CD4-positive, alpha-beta memory T cell (primary cell): Measurements from ENCODE around the gene EML3. TPM values are rescaled to one million over a fixed set of nuclear protein-coding genes. Genes with fewer than 3 reads are reported as not detected.

ENCODE experiments used
- CTCF ChIA-PET: fragments of 350-600 bp; sonication (Branson Sonifier 250); formaldehyde crosslinking; loops from one replicate; lab custom pipeline; 2021; ENCODE audit warnings: inconsistent platforms; ENCODE audit not compliant: partially characterized antibody; lab: Charles Lee
- POLR2A ChIA-PET: fragments of 350-600 bp; sonication (Branson Sonifier 250); formaldehyde crosslinking; loops from one replicate; lab custom pipeline; 2021; ENCODE audit not compliant: partially characterized antibody; lab: Charles Lee
- DNase-seq, 5 donors: peaks; one replicate each; pipeline versions ENCODE4 v3.0.0 to v3.0.0-alpha.2; 2020 to 2022; ENCODE audit warnings: mixed read lengths in 1 of 5
- H3K27ac ChIP-seq: one replicate; pipeline ENCODE4 v1.7.0; 2013; ENCODE audit warnings: low read depth, low read length
- H3K27me3 ChIP-seq: 2 replicates; pipeline ENCODE4 v1.7.0; 2013; ENCODE audit warnings: mild to moderate bottlenecking, low read length, moderate library complexity; ENCODE audit not compliant: insufficient read depth
- H3K36me3 ChIP-seq: 2 replicates; pipeline ENCODE4 v1.7.0; 2013; ENCODE audit warnings: mild to moderate bottlenecking, low read length, moderate library complexity; ENCODE audit not compliant: insufficient read depth
- H3K4me1 ChIP-seq: 2 replicates; pipeline ENCODE4 v1.7.0; 2013; ENCODE audit warnings: mild to moderate bottlenecking, low read length, moderate library complexity; ENCODE audit not compliant: insufficient read depth
- H3K4me3 ChIP-seq, 2 donors: one replicate each; pipeline ENCODE4 v1.7.0; 2013; ENCODE audit warnings: low read length in 2 of 2, mild to moderate bottlenecking in 1 of 2
- H3K9me3 ChIP-seq, 2 donors: one replicate each; pipeline ENCODE4 v1.7.0; 2013; ENCODE audit warnings: low read length in 2 of 2, control low read depth in 1 of 2; ENCODE audit not compliant: control insufficient read depth in 1 of 2
- H3K27ac Mint-ChIP-seq, 7 donors: one replicate each; pipeline ENCODE4 v1.8.0; 2020 to 2021; ENCODE audit warnings: mixed read lengths in 7 of 7, mild to moderate bottlenecking in 6 of 7, inconsistent platforms in 3 of 7, moderate library complexity in 3 of 7
- H3K27me3 Mint-ChIP-seq, 2 donors: one replicate each; pipeline ENCODE4 v1.8.0; 2020 to 2021; ENCODE audit warnings: mixed read lengths in 2 of 2
- H3K36me3 Mint-ChIP-seq, 2 donors: one replicate each; pipeline ENCODE4 v1.8.0; 2020 to 2021; ENCODE audit warnings: mixed read lengths in 2 of 2, inconsistent platforms in 1 of 2, mild to moderate bottlenecking in 1 of 2
- H3K4me1 Mint-ChIP-seq, 4 donors: one replicate each; pipeline ENCODE4 v1.8.0; 2020 to 2021; ENCODE audit warnings: mixed read lengths in 4 of 4, mild to moderate bottlenecking in 1 of 4
- H3K4me3 Mint-ChIP-seq, 8 donors: one replicate each; pipeline ENCODE4 v1.8.0; 2020 to 2021; ENCODE audit warnings: mixed read lengths in 8 of 8, mild to moderate bottlenecking in 7 of 8, moderate library complexity in 6 of 8, inconsistent platforms in 3 of 8
- H3K9me3 Mint-ChIP-seq, 8 donors: one replicate each; pipeline ENCODE4 v1.8.0; 2020 to 2021; ENCODE audit warnings: mixed read lengths in 8 of 8, mild to moderate bottlenecking in 5 of 8, inconsistent platforms in 3 of 8, moderate library complexity in 1 of 8
- intact Hi-C: fragments of 100-400 bp; cut with micrococcal nuclease; formaldehyde crosslinking; loops from one replicate; pipeline ENCODE4 v1.15.1; 2023
- polyA plus RNA-seq, 2 donors: library from polyadenylated mRNA; unstranded; fragments of 300-500 nt; fragmentation: Illumina TruSeq; gene quantifications; one replicate each; pipeline ENCODE4 v1.2.3, GENCODE V29; 2021
- total RNA-seq, 2 experiments: library from RNA; stranded (reverse); gene quantifications; one replicate each; pipeline ENCODE4 v1.2.3, GENCODE V29; 2021

The EML3 gene
- total and polyA plus RNA-seq, 4 experiments from 2014 or later = 18.2 to 201 (median 108) TPM

GRCh38 chr11:62575837-62576236, 36.7 kb downstream of the EML3 start:
- no peak for DNase-seq
- no peak overlapping the region for H3K4me3 ChIP-seq
- no peak overlapping the region for H3K27ac ChIP-seq
- peaks cover 34% of the 10 kb centered on the region for H3K4me1 ChIP-seq
- no peaks in the 10 kb centered on the region for H3K9me3 ChIP-seq
- intact Hi-C loops = loop anchor here (2.0 kb wide), 2 partner anchors 37 to 305 kb away; partner anchors contain the start of genes EML3, ROM1 and SLC3A2
- H3K27me3 ChIP-seq = no peaks in the 10 kb centered on the region
- peak overlapping the region in 3 of 7 donors; percentile 27 to 77 (median 60) for H3K27ac Mint-ChIP-seq
- H3K9me3 Mint-ChIP-seq = no peaks in the 10 kb centered on the region
- peaks cover 34 to 59% of the 10 kb centered on the region in 2 donors for H3K36me3 Mint-ChIP-seq
- H3K4me3 Mint-ChIP-seq = peak overlapping the region in 4 of 8 donors; percentile 81 to 98 (median 95)
- peaks cover 42% of the 10 kb centered on the region for H3K36me3 ChIP-seq
- peaks cover 26 to 47% (median 36%) of the 10 kb centered on the region in 4 donors for H3K4me1 Mint-ChIP-seq
- CTCF ChIA-PET = interaction anchor here (1.8 to 2.8 kb wide), 5 partner anchors 12 to 151 kb away, joined by 4 to 15 read pairs (median 7); partner anchors contain the start of gene TUT1
- POLR2A ChIA-PET = interaction anchor here (1.6 to 5.4 kb wide), 5 partner anchors 16 to 265 kb away, joined by 4 to 114 read pairs (median 25); partner anchors contain the start of genes C11orf98, CSKMT, INTS5 and TUT1
- no peaks in the 10 kb centered on the region for H3K27me3 Mint-ChIP-seq

DNA sequence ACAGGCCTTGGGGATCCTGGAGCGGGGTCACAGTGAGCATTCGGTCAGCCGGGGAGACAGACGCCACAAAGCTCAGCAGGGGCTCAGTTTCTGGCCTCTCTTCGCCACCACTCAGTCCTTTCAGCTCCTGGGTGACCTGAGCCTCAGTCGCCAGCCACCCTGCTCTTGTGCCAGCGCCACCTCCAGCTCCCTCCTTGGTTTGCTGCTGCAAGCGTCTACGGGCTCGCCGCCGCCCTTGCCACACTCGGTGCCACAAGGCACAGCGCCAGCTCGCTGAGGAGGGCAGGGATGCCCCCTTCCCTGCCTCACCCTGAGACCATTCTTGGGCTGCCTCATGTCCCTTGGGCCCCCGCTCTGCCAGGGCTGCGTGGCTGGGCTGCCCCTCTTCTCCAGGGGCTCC, 37.4 kb downstream of the EML3 start:
- Histone ChIP-seq H3K27me3 (no peaks in the 10 kb centered on the region), H3K9me3 (no peaks in the 10 kb centered on the region), H3K4me3 (peak overlapping the region in 1 of 2 donors; percentile 89), H3K4me1 (peaks cover 38% of the 10 kb centered on the region), H3K36me3 (peaks cover 47% of the 10 kb centered on the region), H3K27ac (no peak overlapping the region)
- ChIA-PET CTCF (interaction anchor here (0.7 to 2.8 kb wide), 5 partner anchors 13 to 151 kb away, joined by 3 to 15 read pairs (median 7); partner anchors contain the start of genes C11orf98 and TUT1), POLR2A (interaction anchor here (1.6 to 6.6 kb wide), 12 partner anchors 13 to 307 kb away, joined by 7 to 120 read pairs (median 21); partner anchors contain the start of genes AHNAK, C11orf98, CSKMT and INTS5)
- H3K4me3 Mint-ChIP-seq = peak overlapping the region in 7 of 8 donors; percentile 92 to 98 (median 98)
- no peaks in the 10 kb centered on the region for H3K9me3 Mint-ChIP-seq
- peaks cover 29 to 53% (median 40%) of the 10 kb centered on the region in 4 donors for H3K4me1 Mint-ChIP-seq
- no peak for DNase-seq
- peak overlapping the region in 5 of 7 donors; percentile 94 to 98 (median 95) for H3K27ac Mint-ChIP-seq
- H3K27me3 Mint-ChIP-seq = no peaks in the 10 kb centered on the region
- intact Hi-C loops = loop anchor here (2.0 kb wide), 2 partner anchors 38 to 306 kb away; partner anchors contain the start of genes EML3, ROM1 and SLC3A2
- peaks cover 36 to 62% of the 10 kb centered on the region in 2 donors for H3K36me3 Mint-ChIP-seq

- peaks cover 44% of the 10 kb centered on the region for H3K4me1 ChIP-seq
- H3K9me3 ChIP-seq = no peaks in the 10 kb centered on the region
- POLR2A ChIA-PET = interaction anchor here (0.6 to 6.6 kb wide), 45 partner anchors 10 to 1213 kb away, joined by 3 to 120 read pairs (median 5); partner anchors contain the start of genes AHNAK, B3GAT3, C11orf98 and CSKMT
- CTCF ChIA-PET = interaction anchor here (0.6 to 2.8 kb wide), 10 partner anchors 13 to 180 kb away, joined by 3 to 15 read pairs (median 5); partner anchors contain the start of genes C11orf98 and TUT1
- peaks cover 53% of the 10 kb centered on the region for H3K36me3 ChIP-seq
- H3K27ac ChIP-seq = peak overlapping the region; percentile 77
- H3K27me3 Mint-ChIP-seq = no peaks in the 10 kb centered on the region
- H3K27ac Mint-ChIP-seq = peak overlapping the region; percentile 94 to 98 (median 97)
- DNase-seq = no peak
- peaks cover 38 to 68% of the 10 kb centered on the region in 2 donors for H3K36me3 Mint-ChIP-seq
- peak overlapping the region; percentile 89 to 91 for H3K4me3 ChIP-seq
- H3K4me1 Mint-ChIP-seq = peaks cover 32 to 60% (median 45%) of the 10 kb centered on the region in 4 donors
- no peaks in the 10 kb centered on the region for H3K27me3 ChIP-seq
- H3K4me3 Mint-ChIP-seq = peak overlapping the region; percentile 92 to 98 (median 98)
- intact Hi-C loops = loop anchor here (1.0 to 2.0 kb wide), 3 partner anchors 17 to 306 kb away; partner anchors contain the start of genes EML3, ROM1, SLC3A2 and TUT1
- no peaks in the 10 kb centered on the region for H3K9me3 Mint-ChIP-seq
These were observed 38.1 kb downstream of the EML3 start for GRCh38 chr11:62574363-62575071.

DNA sequence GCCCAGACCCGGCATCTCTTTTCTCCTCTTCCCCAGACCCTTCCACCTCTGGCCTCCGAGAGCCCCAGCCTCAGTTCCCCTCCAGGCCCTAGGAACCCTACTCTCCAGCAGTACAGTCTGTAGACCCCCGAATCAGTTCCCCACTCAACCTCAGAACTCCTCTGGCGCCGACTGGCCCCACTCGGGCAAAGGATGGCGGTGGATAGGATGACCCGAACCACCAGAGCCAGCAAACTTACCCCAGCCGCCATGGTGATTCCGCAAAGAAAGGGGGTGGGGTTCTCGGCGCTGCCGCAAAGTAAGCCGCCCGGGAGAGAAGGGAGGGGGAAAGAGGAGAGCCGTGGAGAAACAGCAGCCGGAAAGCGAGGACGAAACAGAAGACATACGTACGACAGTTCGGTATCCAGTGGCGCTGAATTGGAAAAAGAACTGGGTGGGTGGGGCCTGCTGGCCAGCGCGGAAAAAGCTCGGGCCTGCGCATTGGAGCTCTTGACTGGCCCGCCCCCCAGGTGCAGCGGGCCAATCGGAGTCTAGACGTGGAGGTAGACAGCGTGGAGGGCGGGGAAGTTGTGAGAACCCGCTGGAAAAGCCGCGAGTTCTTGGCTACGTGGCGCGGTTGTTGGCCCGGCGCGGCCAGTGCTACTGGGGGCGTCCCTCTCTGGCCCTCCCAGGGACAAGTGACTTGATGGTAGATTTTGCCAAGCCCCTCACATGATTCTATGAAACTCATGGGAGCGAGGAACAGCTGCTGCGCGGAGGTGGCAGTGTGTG, 38.8 kb downstream of the EML3 start, which contains the start of gene EEF1G:
EEF1G (minus strand) TSS at position 300 of the 771 bp plus-strand sequence; CDS start at position 251, 49 bp downstream.
- peaks cover 55% of the 10 kb centered on the region for H3K36me3 ChIP-seq
- intact Hi-C loops = loop anchor here (1.0 to 2.0 kb wide), 5 partner anchors 17 to 307 kb away; partner anchors contain the start of genes C11orf98, CSKMT, EML3 and ROM1
- POLR2A ChIA-PET = interaction anchor here (0.6 to 6.6 kb wide), 46 partner anchors 10 to 1212 kb away, joined by 3 to 120 read pairs (median 4); partner anchors contain the start of genes AHNAK, B3GAT3, C11orf98 and CSKMT
- Mint-ChIP-seq H3K27ac (peak within 1 kb of the TSS; percentile 94 to 98 (median 97)), H3K4me1 (peaks cover 34 to 60% (median 47%) of the 10 kb centered on the region in 4 donors), H3K27me3 (no peaks in the 10 kb centered on the region), H3K9me3 (no peaks in the 10 kb centered on the region), H3K4me3 (peak within 1 kb of the TSS; percentile 92 to 98 (median 98)), H3K36me3 (peaks cover 38 to 69% of the 10 kb centered on the region in 2 donors)
- H3K4me3 ChIP-seq = peak within 1 kb of the TSS; percentile 89 to 100
- no peaks in the 10 kb centered on the region for H3K9me3 ChIP-seq
- peaks cover 44% of the 10 kb centered on the region for H3K4me1 ChIP-seq
- CTCF ChIA-PET = interaction anchor here (0.6 to 2.8 kb wide), 13 partner anchors 9 to 179 kb away, joined by 3 to 15 read pairs (median 5); partner anchors contain the start of gene TUT1
- peak within 1 kb of the TSS; percentile 77 for H3K27ac ChIP-seq
- no peaks in the 10 kb centered on the region for H3K27me3 ChIP-seq
- DNase-seq = peak; percentile 98 to 100 (median 100)

- Mint-ChIP-seq H3K36me3 (peaks cover 43 to 71% of the 10 kb centered on the region in 2 donors), H3K9me3 (no peaks in the 10 kb centered on the region), H3K27me3 (no peaks in the 10 kb centered on the region), H3K27ac (peak overlapping the region; percentile 94 to 98 (median 97)), H3K4me1 (peaks cover 34 to 60% (median 48%) of the 10 kb centered on the region in 4 donors), H3K4me3 (peak overlapping the region; percentile 92 to 98 (median 98))
- H3K36me3 ChIP-seq = peaks cover 48% of the 10 kb centered on the region
- intact Hi-C loops = loop anchor here (1.0 kb wide), 2 partner anchors 17 to 92 kb away; partner anchors contain the start of genes C11orf98 and CSKMT
- H3K27me3 ChIP-seq = no peaks in the 10 kb centered on the region
- ChIA-PET POLR2A (interaction anchor here (0.9 to 6.6 kb wide), 41 partner anchors 10 to 1211 kb away, joined by 3 to 120 read pairs (median 6); partner anchors contain the start of genes AHNAK, B3GAT3, C11orf98 and CSKMT), CTCF (interaction anchor here (0.6 to 2.8 kb wide), 14 partner anchors 10 to 178 kb away, joined by 3 to 15 read pairs (median 5); partner anchors contain the start of gene TUT1)
- DNase-seq = peak in 4 of 5 donors; percentile 33 to 61 (median 39)
- peak overlapping the region; percentile 89 to 100 for H3K4me3 ChIP-seq
- H3K9me3 ChIP-seq = no peaks in the 10 kb centered on the region
- H3K27ac ChIP-seq = peak overlapping the region; percentile 73
- H3K4me1 ChIP-seq = peaks cover 44% of the 10 kb centered on the region
These were observed 39.5 kb downstream of the EML3 start for GRCh38 chr11:62573006-62573591.
